ENCODE measurements around the gene KCNA10. TPM values are rescaled to one million over a fixed set of nuclear protein-coding genes. Genes with fewer than 3 reads are reported as not detected.

Gene KCNA10
- total and polyA plus RNA-seq, 2 of the 13 experiments (the other 11 are each of a cell fraction or from before 2014, with no cell fraction given): not detected

DNA sequence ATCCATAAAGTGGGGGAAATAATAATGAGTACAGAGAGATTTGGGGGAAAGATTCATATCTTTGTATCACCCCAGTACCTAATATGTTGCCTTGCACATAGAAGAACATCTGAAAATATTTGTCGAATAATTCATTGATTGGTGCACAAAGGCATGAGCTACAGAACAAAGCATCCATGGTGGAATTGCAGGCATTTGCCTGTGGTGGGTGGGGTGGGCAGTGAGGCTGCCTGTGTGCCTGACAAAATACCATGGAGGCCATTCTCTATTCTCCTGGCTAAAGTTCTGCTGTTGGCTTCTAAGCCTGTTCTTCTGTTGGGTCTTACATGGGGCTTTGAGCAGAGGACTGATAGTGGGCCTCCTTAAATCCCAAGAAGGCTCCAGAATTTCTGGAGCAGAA lies 10.0 kb upstream of the KCNA10 start (continued):
- TF ChIP-seq, protein P1, sequence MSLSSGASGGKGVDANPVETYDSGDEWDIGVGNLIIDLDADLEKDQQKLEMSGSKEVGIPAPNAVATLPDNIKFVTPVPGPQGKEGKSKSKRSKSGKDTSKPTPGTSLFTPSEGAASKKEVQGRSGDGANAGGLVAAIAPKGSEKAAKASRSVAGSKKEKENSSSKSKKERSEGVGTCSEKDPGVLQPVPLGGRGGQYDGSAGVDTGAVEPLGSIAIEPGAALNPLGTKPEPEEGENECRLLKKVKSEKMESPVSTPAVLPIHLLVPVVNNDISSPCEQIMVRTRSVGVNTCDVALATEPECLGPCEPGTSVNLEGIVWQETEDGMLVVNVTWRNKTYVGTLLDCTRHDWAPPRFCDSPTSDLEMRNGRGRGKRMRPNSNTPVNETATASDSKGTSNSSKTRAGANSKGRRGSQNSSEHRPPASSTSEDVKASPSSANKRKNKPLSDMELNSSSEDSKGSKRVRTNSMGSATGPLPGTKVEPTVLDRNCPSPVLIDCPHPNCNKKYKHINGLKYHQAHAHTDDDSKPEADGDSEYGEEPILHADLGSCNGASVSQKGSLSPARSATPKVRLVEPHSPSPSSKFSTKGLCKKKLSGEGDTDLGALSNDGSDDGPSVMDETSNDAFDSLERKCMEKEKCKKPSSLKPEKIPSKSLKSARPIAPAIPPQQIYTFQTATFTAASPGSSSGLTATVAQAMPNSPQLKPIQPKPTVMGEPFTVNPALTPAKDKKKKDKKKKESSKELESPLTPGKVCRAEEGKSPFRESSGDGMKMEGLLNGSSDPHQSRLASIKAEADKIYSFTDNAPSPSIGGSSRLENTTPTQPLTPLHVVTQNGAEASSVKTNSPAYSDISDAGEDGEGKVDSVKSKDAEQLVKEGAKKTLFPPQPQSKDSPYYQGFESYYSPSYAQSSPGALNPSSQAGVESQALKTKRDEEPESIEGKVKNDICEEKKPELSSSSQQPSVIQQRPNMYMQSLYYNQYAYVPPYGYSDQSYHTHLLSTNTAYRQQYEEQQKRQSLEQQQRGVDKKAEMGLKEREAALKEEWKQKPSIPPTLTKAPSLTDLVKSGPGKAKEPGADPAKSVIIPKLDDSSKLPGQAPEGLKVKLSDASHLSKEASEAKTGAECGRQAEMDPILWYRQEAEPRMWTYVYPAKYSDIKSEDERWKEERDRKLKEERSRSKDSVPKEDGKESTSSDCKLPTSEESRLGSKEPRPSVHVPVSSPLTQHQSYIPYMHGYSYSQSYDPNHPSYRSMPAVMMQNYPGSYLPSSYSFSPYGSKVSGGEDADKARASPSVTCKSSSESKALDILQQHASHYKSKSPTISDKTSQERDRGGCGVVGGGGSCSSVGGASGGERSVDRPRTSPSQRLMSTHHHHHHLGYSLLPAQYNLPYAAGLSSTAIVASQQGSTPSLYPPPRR (CRISPR knock-in tag; IDR thresholded peaks at IDR 0.05; ENCODE audit: borderline replicate concordance): no peak
- TF ChIP-seq TBX2 (CRISPR knock-in tag; IDR thresholded peaks at IDR 0.05; ENCODE audit: borderline replicate concordance): no peak
- TF ChIP-seq HNRNPL (IDR thresholded peaks at IDR 0.05; ENCODE audit: low read depth, low read length): no peak
- TF ChIP-seq RARA (CRISPR knock-in tag; IDR thresholded peaks at IDR 0.05): no peak
- no peak for TF ChIP-seq ARHGAP35 (CRISPR knock-in tag; IDR thresholded peaks at IDR 0.05; ENCODE audit: borderline replicate concordance)
- no peak for TF ChIP-seq ZFYVE20 (CRISPR knock-in tag; IDR thresholded peaks at IDR 0.05; ENCODE audit: borderline replicate concordance, low read depth)
- TF ChIP-seq, protein P2, sequence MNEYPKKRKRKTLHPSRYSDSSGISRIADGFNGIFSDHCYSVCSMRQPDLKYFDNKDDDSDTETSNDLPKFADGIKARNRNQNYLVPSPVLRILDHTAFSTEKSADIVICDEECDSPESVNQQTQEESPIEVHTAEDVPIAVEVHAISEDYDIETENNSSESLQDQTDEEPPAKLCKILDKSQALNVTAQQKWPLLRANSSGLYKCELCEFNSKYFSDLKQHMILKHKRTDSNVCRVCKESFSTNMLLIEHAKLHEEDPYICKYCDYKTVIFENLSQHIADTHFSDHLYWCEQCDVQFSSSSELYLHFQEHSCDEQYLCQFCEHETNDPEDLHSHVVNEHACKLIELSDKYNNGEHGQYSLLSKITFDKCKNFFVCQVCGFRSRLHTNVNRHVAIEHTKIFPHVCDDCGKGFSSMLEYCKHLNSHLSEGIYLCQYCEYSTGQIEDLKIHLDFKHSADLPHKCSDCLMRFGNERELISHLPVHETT (CRISPR knock-in tag; conservative IDR thresholded peaks at IDR 0.05): no peak

Data from HepG2 (cell line).